Middle frontal gyrus (tissue), 1 donor: ENCODE measurements around the gene PARP9.
"Not testable (repeated sequence)": the region's sequence is repeated elsewhere in the genome, so short reads cannot be mapped to it uniquely, and the experiment has no call there.

Experiments
- DNase-seq: peaks from one replicate; pipeline ENCODE4 v3.0.0-alpha.2; 2015; ENCODE audit warnings: low spot score; ENCODE audit errors: extremely low spot score

Gene PARP9

DNA sequence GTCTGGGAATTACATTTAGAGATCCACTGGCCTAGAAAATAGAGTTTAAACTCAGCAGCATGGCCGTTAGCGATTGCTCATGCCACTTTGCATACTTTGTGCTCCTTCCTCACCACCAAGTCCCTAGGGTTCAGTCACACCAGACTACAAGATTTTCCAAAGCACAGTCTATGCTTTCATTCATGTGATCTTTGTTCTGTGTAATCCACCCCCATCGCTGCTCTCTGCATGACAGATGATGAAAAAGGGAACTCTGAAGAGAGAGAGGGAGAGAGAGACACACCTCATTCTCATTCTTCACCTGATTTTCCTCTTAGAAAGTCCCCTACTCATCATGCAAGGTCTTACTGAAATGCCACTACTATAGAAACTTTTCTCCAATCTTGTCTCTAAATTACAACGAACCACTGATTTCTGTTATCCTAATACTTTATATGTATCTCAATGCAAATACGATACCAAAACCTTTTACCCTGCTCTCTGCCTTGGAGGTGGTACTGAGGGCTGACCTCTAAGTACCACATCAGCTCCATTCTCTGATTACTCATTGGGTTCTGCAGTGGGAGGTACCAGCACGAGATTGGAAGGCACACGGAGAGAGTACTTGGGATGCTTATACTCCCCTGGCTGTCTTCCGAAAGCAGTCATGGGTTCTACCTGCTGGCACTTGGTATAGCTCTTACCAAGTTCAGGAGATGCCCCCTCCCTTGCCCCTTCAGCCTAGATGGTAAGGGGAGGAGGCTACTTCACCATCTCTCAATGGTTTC, 12.3 kb upstream of the PARP9 start:
- no peak for DNase-seq

DNA sequence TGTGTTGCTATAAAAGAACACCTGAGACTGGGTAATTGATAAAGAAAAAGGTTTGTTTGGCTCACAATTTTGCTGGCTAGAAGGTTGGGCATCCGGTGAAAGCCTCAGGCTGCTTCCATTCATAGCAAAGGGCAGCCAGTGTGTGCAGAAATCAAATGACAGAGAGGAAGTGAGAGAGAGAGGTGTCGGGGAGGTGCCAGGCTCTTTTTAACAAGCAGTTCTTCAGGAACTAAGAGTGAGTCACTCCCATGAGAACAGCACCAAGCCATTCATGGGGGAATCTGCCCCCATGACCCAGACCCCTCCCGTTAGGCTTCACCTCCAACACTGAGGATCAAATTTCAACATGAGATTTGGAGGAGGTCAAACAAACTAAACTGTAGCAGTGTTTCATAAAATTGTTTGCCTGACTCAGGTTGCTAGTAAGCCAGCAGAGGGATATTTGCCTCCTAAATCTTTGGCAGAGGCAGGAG, 8.9 kb upstream of the PARP9 start:
- DNase-seq, result no peak

DNA sequence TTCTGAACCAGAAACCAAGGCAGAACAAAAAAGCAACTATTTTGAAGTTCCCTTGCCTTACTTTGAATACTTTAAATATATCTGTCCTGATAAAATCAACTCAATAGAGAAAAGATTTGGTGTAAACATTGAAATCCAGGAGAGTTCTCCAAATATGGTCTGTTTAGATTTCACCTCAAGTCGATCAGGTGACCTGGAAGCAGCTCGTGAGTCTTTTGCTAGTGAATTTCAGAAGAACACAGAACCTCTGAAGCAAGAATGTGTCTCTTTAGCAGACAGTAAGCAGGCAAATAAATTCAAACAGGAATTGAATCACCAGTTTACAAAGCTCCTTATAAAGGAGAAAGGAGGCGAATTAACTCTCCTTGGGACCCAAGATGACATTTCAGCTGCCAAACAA, 4.7 kb upstream of the PARP9 start:
- DNase-seq, result no peak

DNA sequence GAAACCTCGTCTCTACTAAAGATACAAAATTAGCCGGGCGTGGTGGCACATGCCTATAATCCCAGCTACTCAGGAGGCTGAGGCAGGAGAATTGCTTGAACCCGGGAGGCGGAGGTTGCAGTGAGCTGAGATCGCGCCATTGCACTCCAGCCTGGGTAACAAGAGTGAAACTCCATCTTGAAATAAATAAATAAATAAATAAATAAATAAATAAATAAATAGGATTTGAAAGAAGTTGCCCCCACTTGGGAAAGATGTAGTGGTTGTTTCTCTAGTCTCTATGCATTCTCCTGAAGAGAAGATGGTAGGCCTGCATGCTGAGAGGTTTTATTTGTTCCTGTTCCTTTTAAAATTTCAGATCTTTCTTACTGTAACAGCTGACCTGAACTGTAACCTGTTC, 4.0 kb upstream of the PARP9 start:
- not testable (repeated sequence) for DNase-seq

DNA sequence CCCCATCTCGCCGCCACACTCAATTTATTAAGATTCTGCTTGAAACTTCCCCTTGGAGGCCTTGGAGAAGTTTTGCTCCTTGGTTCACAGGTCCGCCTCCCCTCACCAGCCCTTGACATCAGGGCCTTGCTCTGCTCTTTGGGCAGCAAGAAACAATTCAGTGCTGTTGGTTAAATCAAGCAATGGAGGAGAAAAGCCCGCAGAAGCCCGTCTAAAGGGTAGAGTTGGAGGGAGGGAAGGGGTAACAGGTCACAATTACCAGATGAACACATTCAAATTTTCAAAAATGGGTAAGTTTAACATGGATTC, 429 bp downstream of the PARP9 start:
- DNase-seq, result no peak

DNA sequence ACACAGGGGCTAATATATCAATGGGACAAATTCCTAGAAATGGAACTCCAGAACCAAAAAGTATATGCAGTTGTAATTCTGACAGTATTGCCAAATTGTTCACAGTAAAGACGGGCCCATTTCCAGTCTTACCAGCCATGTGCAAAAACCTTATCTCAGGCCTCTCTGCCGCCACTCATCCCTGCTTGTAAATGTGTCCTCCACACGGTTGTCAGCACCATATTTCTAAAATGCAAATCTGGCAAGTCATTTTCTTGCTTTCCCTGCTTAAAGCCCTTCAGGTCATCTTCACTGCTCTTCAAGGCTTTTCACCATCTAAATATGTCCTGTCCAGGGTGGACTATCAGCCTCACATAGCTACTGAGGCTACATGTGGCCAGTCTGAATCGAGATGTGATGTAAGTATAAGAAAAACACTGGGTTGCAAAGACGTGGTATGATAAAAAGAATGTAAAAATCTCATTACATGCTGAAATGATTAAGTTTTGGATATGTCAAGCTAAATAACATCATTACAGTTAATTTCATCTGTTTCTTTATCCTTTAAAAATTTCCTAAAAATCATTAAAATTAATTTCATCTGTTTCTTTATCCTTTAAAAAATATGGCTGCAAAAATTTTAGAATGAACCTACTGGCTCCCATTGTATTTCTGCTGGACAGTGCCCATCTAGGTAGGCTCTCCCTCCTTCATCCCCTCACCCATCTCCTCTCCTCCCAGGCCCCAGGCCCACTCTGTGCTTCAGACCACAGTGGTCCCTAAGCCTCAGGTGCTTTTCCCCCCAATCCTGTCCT, 980 bp downstream of the PARP9 start:
- no peak for DNase-seq

DNA sequence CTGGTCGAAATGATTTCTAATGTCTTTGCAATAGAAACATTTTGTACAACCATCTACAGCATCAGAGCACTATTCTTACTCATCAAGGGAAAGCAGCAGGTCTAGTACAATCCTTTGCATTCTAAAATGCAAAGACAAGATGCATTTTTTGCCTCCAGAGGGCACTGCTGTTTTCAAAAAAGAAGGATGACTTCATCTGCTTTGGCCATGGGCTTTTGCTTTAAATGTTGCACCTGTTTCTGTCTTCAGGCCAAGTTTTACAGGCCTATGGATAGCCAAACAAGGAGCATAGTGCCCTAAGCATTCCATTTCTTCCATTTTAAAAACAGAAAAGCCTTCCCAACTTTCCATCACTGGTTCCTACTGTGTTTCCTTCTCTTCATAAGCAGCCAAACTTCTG, 3.4 kb downstream of the PARP9 start:
- no peak for DNase-seq

DNA sequence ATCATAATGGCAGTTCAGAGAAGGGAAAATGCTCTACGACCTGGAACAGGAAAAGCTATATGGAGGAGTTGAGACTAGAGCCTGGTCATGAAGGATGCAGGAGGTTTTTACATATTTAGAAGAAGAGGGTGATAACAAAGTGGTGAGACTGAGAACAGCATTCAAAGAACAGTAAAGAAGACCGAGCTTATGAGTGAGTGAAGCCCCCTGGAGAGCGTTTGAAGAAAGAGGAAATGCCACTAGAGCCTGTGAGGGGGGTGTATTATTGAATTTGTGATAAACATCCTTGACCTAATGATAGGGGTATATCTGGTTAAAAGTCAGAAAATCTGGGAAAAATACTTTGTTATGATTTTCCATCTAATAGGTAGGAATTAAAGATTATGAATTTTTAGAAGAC, 4.2 kb downstream of the PARP9 start:
- DNase-seq, result no peak

DNA sequence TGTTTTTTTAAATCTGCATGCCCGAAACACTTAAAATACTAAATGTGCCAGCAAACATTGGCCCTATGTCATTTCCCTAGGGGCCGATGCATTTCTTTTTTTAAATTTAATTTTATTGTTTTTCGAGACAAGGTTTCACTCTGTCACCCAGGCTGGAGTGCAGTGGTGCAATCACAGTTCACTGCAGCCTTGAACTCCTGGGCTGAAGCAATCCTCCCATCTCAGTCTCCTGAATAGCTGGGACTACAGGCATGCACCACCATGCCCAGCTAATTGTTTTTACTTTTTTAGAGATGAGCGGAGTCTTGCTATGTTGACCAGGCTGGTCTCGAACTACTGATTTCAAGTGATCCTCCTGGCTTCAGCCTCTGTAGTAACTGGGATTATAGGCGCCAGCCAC, 5.5 kb downstream of the PARP9 start:
- no peak for DNase-seq

DNA sequence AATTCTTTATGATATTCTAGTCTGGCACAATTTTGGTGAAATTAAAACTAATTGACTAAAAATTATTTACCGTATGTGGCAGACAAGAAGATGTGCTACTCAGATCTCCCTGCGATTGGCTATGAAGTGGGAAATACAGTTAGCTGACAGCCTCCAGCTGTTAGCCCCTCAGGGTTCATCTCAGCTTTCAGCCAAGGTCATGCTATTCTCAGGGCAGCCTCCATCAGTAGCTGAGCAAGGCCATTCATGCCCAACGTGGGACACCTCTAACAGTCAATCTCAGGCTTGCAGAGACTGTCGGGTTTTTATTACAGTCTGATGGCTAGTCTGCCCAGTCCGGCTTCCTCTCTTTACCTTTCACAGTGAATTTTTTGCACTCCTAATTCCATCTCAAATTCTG, 6.7 kb downstream of the PARP9 start:
- DNase-seq, result no peak

DNA sequence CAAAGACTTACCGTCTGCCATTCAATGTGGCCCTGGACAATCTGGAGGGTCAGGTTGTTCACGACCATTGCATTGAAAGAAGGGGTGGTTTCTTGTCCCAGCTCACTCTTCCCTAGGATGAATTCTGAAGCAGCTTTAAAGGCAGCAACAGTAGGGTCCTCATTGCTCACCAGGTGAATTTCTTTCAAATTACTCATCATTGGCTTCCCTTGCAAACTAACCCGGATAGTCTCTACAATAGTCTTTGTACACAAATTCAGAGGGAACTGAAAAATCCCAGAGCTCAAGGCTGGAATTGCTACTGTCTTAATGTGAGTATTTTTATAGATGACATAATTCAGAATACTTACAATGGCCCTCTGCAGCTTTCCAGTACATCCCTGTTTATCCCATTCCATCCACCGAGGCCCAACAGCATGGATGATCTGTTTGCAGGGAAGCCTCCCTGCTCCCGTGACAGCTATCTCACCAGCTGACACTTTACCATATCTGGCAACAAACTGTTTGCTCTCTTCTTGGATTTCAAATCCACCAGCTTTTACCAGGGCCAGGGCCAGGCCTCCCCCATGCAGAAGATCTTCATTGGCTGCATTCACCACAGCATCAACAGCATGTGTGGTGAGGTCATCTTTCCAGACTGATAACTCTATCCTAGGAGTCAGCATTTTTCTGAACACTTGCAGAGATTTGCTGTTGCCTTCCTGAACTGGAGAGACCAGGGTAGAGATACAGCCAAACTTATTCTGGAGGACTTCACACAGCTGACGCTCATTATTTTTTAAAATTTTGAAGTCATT, 8.6 kb downstream of the PARP9 start:
- no peak for DNase-seq

DNA sequence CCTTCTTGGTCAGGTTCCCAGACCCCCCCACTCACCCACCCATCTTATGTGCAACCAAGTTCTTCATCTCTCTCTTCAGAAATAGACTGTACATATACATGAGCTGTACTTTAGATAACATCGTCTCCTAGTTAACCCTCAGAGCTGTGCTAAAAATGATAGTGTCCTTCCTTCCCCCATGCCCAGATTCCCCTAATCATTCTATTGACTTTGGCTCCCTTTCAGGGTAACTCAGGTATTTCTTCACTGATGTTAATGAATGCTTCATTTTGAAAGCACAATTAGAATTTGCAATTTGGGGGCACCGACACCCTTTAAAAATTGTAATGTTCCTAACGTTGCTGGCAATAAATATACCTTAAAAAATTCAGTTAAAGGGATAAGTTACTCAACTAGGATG, 10.9 kb downstream of the PARP9 start:
- no peak for DNase-seq

DNA sequence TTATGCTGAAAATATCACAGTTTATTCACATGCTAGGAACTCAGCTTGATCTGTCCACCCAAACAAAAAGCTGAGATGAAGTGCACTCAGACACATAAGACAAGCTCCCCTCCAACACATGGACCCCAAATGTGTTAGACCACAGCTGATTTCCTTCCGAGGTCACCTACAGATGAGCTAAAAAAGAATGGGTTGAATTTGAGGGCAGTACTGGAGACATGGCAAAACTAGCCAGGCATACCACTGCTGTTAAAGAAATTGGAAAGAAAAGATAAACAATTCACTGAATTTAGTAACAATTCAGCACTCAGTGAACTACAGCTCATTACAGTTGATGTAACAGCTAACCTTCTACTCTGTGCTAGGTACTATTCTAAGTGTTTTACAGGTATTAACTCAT, 15.5 kb downstream of the PARP9 start:
- DNase-seq, result no peak

DNA sequence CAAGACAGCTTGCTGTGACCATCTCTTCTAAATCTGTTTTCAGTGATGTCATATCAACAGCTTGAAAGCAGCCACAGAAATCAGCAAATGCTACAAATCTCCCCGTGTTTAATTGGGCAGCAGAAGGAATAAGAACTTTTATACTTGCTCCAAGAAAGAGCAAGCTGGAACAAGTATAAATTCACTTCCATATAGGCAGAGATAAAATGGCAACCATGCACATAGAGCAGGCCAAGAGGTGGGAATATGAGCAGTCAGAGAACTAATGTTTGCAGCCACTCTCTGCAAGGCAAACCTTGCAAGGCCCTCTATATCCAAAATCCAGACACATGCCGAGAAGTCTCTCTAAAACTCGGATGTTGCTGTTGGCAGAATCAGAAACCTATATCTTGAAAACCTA, 16.0 kb downstream of the PARP9 start:
- no peak for DNase-seq

DNA sequence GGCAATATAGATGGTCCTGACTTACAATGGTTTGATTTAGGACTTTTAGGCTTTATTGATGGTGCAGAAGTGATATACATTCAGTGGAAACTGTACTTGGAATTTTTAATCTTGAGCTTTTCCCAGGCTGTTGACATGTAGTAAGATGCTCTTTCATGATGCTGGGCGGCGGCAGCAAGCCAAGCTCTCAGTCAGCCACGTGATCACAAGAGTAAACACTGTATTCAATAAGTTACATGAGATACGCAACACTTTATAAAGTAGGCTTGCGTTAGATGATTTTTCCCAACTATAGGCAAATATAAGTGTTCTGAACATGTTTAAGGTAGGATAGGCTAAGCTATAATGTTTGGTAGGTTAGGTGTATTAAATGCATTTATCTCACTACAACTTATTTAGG, 17.9 kb downstream of the PARP9 start:
- no peak for DNase-seq

DNA sequence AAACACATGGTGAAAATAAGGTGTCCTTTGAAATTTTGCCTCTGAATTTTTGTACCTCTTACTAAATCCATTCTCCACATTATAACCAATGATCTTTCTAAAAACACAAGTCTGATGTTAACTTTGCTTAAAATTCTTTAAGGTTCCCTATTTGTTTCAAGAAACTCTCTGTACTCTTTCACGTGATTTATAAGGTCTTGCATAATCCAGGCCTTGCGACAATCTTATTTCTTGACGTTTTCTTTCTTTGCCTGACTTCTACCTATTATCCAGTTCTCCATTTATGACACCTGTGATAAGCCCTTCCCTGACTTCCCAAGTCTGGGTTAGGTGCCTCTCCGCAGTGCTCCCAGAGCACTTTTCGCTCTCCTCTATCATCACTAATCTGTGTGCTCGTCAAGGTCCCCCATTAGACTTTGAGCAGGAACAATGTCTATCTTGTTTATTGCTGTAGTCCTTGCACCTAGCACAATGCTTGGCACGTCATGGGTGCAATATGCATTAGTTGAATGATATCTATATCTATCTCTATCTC, 25.1 kb downstream of the PARP9 start:
- no peak for DNase-seq

DNA sequence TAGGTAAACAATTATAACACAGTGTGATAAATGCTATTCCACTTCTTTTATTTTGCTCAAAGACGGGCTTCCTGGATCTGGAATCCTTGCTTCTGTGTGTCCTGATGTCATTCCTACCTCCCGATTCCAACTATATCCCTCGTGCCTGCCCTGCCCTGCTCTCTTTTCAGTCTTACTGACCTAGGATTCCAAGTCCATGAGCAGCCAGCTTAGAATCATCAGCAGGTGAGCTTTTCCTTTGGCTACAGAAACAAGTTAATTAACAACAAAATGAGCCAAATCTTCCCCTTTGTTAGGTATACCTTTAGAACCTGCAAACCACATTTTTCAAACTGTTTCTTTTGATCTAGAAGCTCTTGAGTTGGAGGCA, 27.5 kb downstream of the PARP9 start:
- DNase-seq, result no peak

DNA sequence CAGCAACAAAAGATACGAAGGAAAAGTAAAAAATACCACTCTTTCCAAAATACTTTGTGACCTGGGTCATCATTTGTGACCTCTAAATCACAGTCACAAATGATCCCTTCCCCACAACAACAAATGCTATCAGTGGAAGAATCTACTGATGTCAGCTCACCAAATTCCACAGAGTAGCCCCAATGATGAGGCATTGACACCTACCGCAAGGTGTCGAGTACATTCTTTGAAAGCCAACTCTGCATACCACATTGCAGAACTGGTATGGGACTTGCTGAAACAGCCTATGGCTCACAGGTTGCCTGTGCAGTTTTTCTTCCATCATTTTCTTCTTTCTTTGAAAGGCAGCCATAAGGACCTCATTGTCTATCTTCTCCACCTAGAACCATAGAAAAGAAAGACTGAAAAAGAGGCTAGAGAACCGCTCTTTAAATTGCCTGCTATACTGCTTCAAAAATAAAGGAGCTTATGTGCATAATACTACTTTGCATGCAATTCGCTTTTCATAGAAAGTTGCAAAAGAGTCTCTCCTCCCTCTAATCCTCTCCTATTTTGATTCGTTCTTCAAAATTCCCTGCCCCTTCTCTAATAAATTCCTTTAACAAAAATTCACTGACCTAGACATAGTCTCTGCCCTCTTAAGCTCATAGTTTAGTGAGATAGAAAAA, 28.0 kb downstream of the PARP9 start:
- no peak for DNase-seq

DNA sequence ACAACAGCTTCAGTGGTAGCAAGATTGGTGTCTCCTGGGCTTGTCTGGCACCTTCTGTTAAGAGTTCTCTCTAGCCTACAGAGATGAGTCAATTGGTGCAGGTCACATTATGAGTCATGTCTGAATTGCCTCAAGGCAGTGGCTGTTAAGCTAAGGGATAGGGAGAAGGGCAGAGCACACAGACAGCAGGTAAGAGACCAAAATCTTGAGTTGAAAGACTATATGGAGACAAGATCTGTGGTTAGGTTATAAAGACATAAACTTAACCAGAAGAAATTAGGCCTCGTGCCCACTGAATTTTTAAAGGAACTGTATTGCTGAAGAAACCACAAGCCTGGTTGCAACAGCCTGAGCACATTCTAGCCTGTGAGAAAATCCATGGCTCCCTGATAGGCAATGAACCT, 30.2 kb downstream of the PARP9 start:
- no peak for DNase-seq

DNA sequence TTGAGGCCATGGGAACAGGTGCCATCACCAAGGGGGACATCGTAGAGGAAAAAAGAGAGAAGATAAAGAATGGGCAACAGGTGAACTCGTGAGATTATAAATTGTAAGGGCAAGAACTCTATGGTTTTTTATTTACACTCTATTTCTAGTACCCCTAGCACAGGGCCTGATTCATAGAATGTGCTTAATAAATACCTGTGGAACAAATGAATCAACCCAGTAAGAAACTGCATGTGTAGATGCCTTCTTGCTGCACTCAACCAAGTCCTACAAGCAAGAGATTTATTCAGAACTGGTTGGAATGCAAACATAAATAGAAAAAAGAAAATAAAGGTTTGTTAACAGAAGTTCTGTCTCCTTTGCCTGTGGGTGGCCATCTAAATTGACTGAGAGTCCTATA, 30.6 kb downstream of the PARP9 start:
- DNase-seq, result no peak

DNA sequence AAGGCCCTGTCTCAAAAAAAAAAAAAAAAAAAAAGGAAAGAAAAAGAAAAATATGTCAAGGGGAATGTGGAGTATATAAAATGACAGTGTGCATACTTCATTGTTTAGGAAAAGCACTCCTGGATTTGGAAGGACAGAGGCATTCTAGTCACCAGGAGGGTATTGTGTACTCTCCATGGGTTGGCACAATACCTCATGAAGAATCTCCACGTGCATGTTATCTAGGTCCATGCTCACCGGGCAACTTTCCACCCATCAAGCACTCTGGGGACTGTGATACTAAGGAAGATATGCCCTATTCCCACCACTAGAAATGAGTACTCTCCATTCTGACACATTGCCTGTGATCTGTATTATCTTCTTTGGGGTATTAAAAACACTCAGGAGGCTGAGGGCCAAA, 33.9 kb downstream of the PARP9 start:
- DNase-seq, result no peak

DNA sequence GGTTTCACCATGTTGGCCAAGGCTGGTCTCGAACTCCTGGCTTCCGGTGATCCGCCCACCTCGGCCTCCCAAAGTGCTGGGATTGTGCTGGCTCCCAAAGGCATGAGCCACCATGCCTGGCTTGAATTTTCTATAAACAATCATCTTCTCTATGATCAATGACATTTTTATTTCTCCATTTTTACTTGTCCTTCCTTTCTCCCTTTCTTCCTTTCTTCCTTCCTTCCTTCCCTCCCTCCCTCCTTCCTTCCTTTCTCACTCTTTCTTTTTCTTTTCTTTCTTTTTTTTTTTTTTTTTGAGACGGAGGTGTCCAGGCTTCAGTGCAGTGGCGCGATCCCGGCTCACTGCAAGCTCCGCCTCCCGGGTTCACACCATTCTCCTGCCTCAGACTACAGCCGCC, 40.8 kb downstream of the PARP9 start:
- DNase-seq, result no peak
